Uterus (tissue), 4 donors: ENCODE measurements around the gene ITIH4. TPM values are rescaled to one million over a fixed set of nuclear protein-coding genes. Genes with fewer than 3 reads are reported as not detected.

Experiments
- DNase-seq, 2 donors: peaks; one replicate each; pipeline ENCODE4 v3.0.0-alpha.2; 2019 to 2020
- H3K27ac ChIP-seq, 2 donors: fragments of 200-600 bp; sonication (generic); 1 replicate in 1 of 2; 2 replicates in 1 of 2; pipeline ENCODE4 v1.5.1; 2016 to 2018
- H3K27me3 ChIP-seq, 2 donors: fragments of 200-600 bp; sonication (generic); one replicate each; pipeline ENCODE4 v1.5.1; 2018 to 2019; ENCODE audit warnings: control low read depth in 1 of 2
- H3K36me3 ChIP-seq, 2 donors: fragments of 200-600 bp; sonication (generic); one replicate each; pipeline ENCODE4 v1.5.1; 2019; ENCODE audit warnings: control low read depth in 1 of 2
- H3K4me1 ChIP-seq, 2 donors: fragments of 200-600 bp; sonication (generic); one replicate each; pipeline ENCODE4 v1.5.1; 2018 to 2019; ENCODE audit warnings: control low read depth in 1 of 2
- H3K4me3 ChIP-seq, 2 donors: fragments of 200-600 bp; sonication (generic); 1 replicate in 1 of 2; 2 replicates in 1 of 2; pipeline ENCODE4 v1.5.1; 2018 to 2019; ENCODE audit warnings: mild to moderate bottlenecking in 1 of 2
- H3K9me3 ChIP-seq, 2 donors: fragments of 200-600 bp; sonication (generic); one replicate each; pipeline ENCODE4 v1.5.1; 2019; ENCODE audit warnings: control low read depth in 1 of 2
- CTCF ChIP-seq, 4 experiments: fragments of 200-600 bp in 2 of 4; fragments of 450-650 bp in 2 of 4; sonication (generic) in 2 of 4; IDR thresholded peaks; one replicate each; pipeline ENCODE4 v1.5.1; 2016 to 2019; ENCODE audit warnings: antibody characterized with exemption in 4 of 4, mild to moderate bottlenecking in 2 of 4, moderate library complexity in 1 of 4
- POLR2A ChIP-seq, 2 donors: fragments of 450-650 bp; IDR thresholded peaks; one replicate each; pipeline ENCODE4 v1.6.1; 2016; ENCODE audit warnings: antibody characterized with exemption in 2 of 2, mild to moderate bottlenecking in 1 of 2, moderate library complexity in 1 of 2
- intact Hi-C: fragments of 100-400 bp; cut with DNase I; formaldehyde crosslinking; loops from one replicate; pipeline ENCODE4 v1.15.1; 2023; ENCODE audit warnings: low total_unique reads
- total RNA-seq, 4 donors: library from RNA; depleted of rRNA in 3 of 4; stranded (reverse); fragments of >200 nt in 3 of 4; gene quantifications; one replicate each; pipeline versions ENCODE4 v1.1.0 to v1.2.4, GENCODE V29; 2014 to 2023
- donor health status: DM: yes; HTN: yes; CAD: no.

ITIH4 gene
- total RNA-seq, 4 donors from 2014 or later, result 0.26 to 8.7 (median 6.9) TPM

DNA sequence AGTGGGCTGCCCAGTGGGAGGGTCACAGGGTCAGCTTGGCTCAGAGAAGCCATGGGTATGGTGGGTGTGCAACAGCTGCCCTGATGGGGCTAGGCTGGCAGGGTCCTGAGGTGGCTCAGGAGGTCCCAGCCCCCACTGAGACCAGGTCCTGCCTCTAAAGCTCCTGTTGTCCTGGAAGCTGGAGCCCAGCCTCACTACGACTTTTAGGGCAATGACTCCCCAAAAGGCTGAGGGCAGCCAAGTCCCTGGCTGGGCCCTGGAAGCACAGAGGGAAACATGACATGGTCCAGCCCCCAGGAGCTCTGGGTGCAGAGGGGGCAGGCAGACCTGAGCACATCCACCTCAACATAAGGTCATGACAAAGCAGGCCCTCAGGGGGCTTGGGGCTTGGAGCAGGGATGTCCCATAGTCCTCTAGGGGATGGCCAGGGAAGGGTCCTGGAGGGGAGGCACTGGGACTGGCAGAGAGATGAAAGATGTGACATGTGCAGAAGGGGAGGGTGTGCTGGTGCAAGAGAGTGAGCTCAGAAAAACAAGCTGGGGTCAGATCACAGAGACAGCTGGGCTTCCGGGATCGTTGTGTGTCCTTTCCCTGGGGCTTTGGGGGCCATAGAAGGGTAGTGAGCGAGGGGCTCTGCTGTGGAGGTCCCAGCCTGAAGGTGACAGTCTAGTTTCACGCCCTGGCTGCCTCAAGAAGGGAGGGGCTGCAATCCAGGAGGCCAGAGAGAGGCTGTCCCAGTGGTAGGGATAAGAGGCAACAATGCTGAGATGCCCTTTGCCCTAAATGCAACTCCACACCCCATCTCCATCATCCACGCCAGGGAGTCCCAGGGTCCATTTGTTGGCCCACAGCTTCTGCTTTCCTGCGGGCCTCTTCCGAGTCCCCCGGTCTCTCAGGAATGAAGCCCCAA is 36.5 kb downstream of the ITIH4 start:
- Histone ChIP-seq H3K27me3 (no peaks in the 10 kb centered on the region), H3K27ac (no peak overlapping the region), H3K4me1 (no peaks in the 10 kb centered on the region), H3K36me3 (no peaks in the 10 kb centered on the region), H3K9me3 (no peaks in the 10 kb centered on the region), H3K4me3 (no peak overlapping the region)
- TF ChIP-seq POLR2A (IDR thresholded peaks at IDR 0.05), result no peak
- TF ChIP-seq CTCF (IDR thresholded peaks at IDR 0.05), result no peak
- DNase-seq, result no peak
- intact Hi-C loops, result no loop called here

DNA sequence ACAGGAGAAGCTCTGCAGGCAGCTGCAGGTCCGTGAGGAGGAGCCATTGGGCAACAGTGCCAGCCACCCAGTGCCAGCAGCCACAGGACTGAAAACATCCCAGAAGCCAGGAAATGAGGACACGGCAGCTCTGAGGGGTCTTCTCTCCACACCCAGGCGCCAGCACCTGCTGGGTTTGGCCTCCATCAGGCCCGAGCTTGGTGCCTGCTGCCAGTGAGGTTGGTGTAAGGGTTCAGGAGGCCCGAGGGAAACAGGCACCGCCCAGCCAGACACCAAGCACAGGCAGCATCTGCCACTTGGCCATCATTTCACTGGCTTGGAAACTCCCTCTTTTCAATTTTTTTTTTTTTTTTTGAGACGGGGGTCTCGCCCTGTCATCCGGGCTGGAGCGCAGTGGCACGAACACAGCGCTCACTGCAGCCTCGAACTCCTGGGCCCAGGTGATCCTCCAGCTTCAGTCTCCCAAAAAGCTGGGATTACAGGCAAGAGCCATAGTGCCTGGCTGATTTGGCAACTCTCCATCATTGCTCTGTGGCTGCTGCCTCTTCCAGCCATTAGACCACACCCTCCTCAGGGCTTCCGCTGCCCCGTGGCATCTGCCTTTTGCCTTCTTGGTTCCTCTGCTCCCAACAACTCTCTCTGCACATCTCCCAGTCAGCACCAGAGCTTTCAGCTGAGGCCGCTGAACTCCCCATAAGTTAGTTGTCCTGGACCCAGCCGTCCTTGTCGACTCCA is 37.3 kb downstream of the ITIH4 start:
- intact Hi-C loops, result no loop called here
- H3K4me1 ChIP-seq, result no peaks in the 10 kb centered on the region
- no peak overlapping the region for H3K27ac ChIP-seq
- no peak for TF ChIP-seq POLR2A (IDR thresholded peaks at IDR 0.05)
- no peak for TF ChIP-seq CTCF (IDR thresholded peaks at IDR 0.05)
- H3K4me3 ChIP-seq, result no peak overlapping the region
- DNase-seq, result no peak
- H3K9me3 ChIP-seq, result no peaks in the 10 kb centered on the region
- no peaks in the 10 kb centered on the region for H3K36me3 ChIP-seq
- H3K27me3 ChIP-seq, result no peaks in the 10 kb centered on the region

DNA sequence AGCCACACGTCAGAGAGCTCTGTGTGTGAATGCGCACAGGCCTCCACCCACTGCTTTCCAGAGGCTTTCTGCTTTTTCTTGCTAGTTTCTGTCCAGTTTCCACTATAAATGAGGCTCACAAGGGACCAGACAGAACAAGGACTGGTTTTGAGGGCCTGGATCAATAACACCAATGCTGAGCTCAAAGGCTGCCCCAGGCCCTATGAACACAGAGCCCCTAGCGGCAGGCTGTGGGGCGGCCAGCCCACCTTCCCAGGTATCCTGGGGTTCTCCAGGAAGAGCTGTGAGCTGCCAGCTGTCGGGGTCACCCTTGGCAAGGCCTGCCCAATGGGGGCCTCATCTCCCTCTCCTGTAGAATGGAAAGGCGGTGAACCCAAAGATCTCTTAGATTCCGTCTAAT is 38.1 kb downstream of the ITIH4 start:
- DNase-seq, result no peak
- Histone ChIP-seq H3K27me3 (no peaks in the 10 kb centered on the region), H3K4me1 (no peaks in the 10 kb centered on the region), H3K4me3 (no peak overlapping the region), H3K9me3 (no peaks in the 10 kb centered on the region), H3K36me3 (no peaks in the 10 kb centered on the region), H3K27ac (no peak overlapping the region)
- TF ChIP-seq POLR2A (IDR thresholded peaks at IDR 0.05) (no peak), CTCF (IDR thresholded peaks at IDR 0.05) (no peak)
- intact Hi-C loops, result no loop called here

GRCh38 chr3:52791928-52792327 is 38.5 kb downstream of the ITIH4 start:
- no peak overlapping the region for H3K27ac ChIP-seq
- H3K27me3 ChIP-seq, result no peaks in the 10 kb centered on the region
- H3K36me3 ChIP-seq, result no peaks in the 10 kb centered on the region
- H3K4me3 ChIP-seq, result no peak overlapping the region
- intact Hi-C loops, result no loop called here
- H3K9me3 ChIP-seq, result no peaks in the 10 kb centered on the region
- DNase-seq, result no peak
- TF ChIP-seq POLR2A (IDR thresholded peaks at IDR 0.05), result no peak
- H3K4me1 ChIP-seq, result no peaks in the 10 kb centered on the region

GRCh38 chr3:52791366-52791765 is 39.1 kb downstream of the ITIH4 start:
- H3K4me1 ChIP-seq, result no peaks in the 10 kb centered on the region
- no peaks in the 10 kb centered on the region for H3K27me3 ChIP-seq
- no peaks in the 10 kb centered on the region for H3K36me3 ChIP-seq
- H3K27ac ChIP-seq, result no peak overlapping the region
- H3K4me3 ChIP-seq, result no peak overlapping the region
- intact Hi-C loops, result no loop called here
- no peak for DNase-seq
- TF ChIP-seq CTCF (IDR thresholded peaks at IDR 0.05) (no peak), POLR2A (IDR thresholded peaks at IDR 0.05) (no peak)
- no peaks in the 10 kb centered on the region for H3K9me3 ChIP-seq
